HG03095 (cell line): ENCODE data around the gene HSF4.
A peak's percentile ranks its signal among the peaks of the same experiment; 100 is the strongest.

ENCODE experiments used
- ATAC-seq: cut with Tn5 transposase; IDR thresholded peaks from one replicate; pipeline ENCODE4 v1.9.1; 2021; ENCODE audit warnings: moderate library complexity; ENCODE audit not compliant: unreplicated experiment

HSF4 gene

GRCh38 chr16:67183627-67184452, 19.3 kb downstream of the HSF4 start, which contains the start of gene MATCAP1:
MATCAP1 (minus strand) TSS chr16:67183963; CDS start chr16:67180610, 3,353 bp downstream.
- peak; percentile 89 for ATAC-seq

DNA sequence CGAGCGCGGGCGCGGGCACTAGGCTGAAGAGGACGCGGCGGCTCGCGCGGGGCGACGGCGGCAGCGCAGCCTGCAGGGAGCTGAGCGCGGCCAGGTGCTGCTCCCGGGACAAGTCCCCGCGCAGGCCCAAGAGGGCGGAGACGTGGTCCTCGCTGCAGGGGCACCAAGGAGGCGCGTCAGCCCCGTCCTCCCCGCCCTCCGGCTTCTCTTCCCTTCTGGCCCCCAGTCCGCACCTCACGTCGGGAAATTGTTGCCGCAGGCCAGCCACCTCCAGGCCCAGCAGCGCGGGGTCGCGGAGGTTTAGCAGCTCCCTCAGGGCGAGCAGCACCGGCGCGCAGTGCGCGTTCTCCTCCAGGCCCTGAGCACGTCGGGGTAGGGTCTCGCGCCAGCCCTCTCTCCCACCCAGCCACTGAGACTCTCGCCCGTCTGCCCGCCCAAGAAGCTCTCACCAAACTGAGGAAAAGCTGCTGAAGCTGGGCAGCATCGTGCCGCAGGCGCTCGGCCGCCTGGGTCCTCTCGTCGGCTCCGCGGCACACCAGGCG, 20.0 kb downstream of the HSF4 start:
- no peak for ATAC-seq

- ATAC-seq = no peak
These were observed 20.6 kb downstream of the HSF4 start for GRCh38 chr16:67184995-67185650.

DNA sequence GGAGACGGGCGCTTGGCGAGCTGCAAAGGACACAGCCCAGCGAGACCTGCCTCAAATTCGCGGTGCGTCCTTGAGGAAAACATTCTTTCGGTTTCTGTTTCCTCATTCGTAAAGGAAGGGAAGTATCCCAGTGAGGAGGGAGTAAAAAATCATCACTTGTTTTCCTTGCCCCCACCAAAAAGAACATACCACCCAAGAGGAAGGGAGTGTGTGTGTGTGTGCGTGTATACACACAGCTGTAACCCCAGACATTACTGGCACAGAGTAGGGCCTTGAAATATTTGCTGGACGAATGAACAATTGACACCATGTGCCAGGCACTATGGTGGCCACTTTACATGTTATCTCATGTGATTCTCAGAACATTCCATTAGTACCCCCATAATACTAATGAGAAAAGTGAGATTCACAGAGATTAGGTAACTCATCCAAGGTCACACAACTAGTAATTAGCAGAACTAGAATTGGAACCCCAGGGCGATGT, 21.1 kb downstream of the HSF4 start:
- no peak for ATAC-seq

- no peak for ATAC-seq
These were observed 22.0 kb downstream of the HSF4 start for GRCh38 chr16:67186550-67186950.

- no peak for ATAC-seq
These were observed 22.8 kb downstream of the HSF4 start for GRCh38 chr16:67187175-67187890.

DNA sequence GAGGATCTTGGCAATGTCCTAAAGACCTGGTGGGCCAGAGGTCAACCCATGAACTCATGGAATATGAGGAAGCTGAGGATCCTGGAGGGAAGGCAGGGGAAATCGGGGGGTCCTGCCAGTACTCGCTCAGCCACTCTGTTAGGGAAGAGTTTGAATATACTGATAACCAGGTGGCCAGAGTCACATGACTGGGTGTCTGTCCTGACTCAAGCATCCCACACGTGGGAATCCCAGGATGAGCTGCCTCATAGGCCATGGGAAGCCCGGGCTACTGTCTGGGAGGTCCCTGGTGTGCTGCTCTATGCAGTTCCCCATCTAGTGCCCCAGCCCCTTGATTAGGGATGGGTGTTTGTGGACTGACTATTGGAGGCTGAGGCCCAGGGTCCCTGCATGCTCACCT, 23.8 kb downstream of the HSF4 start:
- ATAC-seq = no peak

- no peak for ATAC-seq
These were observed 24.3 kb downstream of the HSF4 start for GRCh38 chr16:67188798-67189197.

DNA sequence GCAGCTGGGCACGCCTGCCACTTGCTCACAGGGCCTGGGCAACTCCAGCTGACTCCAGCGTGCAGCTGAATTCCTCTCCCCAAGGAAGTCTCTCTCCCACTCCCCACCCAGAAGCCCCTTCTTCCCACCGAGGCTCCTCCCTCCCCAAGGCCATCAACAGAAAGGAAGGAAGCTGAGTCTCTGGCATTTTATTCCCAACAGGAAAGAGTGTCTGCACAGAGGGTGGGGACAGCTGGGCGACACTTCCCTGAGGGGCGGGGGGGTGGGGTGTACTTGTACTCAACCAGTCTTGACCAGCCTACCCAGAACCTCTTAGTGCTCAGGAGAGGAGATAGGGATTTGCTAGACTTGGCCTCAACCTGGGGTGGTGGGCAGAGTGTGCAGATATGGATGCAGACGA, 25.5 kb downstream of the HSF4 start, which contains the start of gene EXOC3L1:
EXOC3L1 (minus strand) TSS at position 96 of the 400 bp plus-strand sequence. CDS start 460 bp downstream, outside the sequence.
- ATAC-seq = no peak

- no peak for ATAC-seq
These were observed 26.2 kb downstream of the HSF4 start for GRCh38 chr16:67190448-67191399.

GRCh38 chr16:67191411-67191994, 27.0 kb downstream of the HSF4 start:
- ATAC-seq = no peak

DNA sequence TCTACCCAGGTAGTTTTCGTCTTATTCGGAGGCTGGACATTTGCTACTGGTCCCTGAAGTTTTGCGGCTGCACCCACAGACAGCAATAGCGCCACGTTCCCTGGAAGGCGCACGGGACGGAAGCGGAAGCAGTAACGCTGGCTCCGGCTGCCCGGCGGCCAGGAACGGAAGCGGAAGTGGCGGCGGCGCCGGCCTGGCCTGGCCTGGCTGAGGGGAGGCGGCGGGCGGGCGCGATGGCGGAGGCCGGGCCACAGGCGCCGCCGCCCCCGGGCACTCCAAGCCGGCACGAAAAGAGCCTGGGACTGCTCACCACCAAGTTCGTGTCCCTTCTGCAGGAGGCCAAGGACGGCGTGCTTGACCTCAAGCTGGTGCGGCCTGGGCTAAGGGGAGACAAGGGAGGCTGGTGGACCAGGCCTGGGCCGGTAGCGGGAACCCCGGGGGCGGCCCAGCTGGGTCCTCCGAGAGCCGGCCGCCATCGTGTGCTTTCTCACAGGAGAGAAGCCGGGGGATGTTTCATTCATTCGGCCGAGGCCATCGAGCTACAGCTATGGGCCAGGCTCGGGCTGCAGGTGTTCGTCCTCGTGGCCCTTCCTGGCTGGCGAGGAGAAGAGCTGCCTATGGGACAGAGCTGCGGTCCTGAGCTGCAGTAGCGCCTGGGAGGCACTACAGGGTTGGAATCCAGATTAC, 27.6 kb downstream of the HSF4 start, which contains the start of gene E2F4:
E2F4 (plus strand) TSS at position 161 of the 687 bp plus-strand sequence; CDS start at position 234, 73 bp downstream.
- peak; percentile 78 for ATAC-seq

DNA sequence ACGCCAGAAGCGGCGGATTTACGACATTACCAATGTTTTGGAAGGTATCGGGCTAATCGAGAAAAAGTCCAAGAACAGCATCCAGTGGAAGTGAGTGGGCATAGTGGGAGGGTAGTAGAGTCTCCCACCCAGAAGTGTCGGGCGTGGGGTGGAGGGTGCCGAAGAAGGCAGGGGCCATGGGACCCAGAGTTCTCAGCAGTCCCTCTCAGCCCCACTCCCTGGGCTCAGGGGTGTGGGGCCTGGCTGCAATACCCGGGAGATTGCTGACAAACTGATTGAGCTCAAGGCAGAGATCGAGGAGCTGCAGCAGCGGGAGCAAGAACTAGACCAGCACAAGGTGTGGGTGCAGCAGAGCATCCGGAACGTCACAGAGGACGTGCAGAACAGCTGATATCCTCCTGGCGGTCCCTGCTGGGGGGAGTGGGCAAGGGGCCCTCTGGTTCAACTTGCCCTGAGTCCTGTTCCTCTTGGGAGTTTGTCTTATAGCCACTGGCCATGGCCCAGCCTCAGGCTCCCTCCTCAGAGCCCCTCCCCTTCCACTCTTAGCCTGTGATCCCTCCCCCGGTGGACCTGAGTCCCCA, 28.3 kb downstream of the HSF4 start:
- ATAC-seq = no peak

- ATAC-seq = no peak
These were observed 29.0 kb downstream of the HSF4 start for GRCh38 chr16:67193536-67193935.

GRCh38 chr16:67194260-67194659, 29.7 kb downstream of the HSF4 start:
- no peak for ATAC-seq

DNA sequence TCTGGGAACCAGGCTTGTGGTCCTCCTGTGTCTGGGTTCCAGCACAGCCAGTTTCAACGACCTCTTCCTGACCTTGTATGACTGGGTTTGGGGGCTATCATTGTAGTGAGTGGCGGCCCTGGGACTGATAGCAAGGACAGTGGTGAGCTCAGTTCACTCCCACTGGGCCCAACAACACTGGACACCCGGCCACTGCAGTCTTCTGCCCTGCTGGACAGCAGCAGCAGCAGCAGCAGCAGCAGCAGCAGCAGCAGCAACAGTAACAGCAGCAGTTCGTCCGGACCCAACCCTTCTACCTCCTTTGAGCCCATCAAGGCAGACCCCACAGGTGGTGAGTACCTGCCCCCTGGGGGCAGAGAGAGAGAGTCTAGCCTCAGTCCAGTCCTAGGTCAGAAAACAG, 31.1 kb downstream of the HSF4 start:
- no peak for ATAC-seq

- ATAC-seq = no peak
These were observed 32.3 kb downstream of the HSF4 start for GRCh38 chr16:67196881-67197280.

DNA sequence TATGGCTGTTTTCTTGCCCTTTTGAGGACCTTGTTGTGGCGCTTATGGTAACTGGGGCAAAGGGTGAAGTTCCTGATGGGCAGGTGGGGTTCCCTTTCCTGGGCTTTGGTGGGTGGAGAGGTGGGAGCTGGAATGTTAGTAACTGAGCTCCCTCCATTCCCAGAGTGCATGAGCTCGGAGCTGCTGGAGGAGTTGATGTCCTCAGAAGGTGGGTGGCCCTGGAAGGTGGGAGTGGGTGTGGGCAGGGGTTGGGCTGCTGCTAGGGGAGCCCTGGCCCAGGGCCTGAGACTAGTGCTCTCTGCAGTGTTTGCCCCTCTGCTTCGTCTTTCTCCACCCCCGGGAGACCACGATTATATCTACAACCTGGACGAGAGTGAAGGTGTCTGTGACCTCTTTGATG, 33.2 kb downstream of the HSF4 start:
- ATAC-seq = no peak
